Breast epithelium (tissue), 4 donors: Measurements from ENCODE around the gene ZNF653. TPM values are rescaled to one million over a fixed set of nuclear protein-coding genes. Genes with fewer than 3 reads are reported as not detected.
"Not testable (repeated sequence)": the region's sequence is repeated elsewhere in the genome, so short reads cannot be mapped to it uniquely, and the experiment has no call there.

ENCODE experiments used
- DNase-seq, 2 donors: peaks; one replicate each; pipeline ENCODE4 v3.0.0-alpha.2; 2019; ENCODE audit warnings: low spot score in 2 of 2
- H3K27ac ChIP-seq, 2 donors: fragments of 200-600 bp; sonication (generic) in 1 of 2; one replicate each; pipeline ENCODE4 v1.5.1; 2016 to 2019; ENCODE audit warnings: mild to moderate bottlenecking in 1 of 2
- H3K27me3 ChIP-seq, 2 donors: fragments of 200-600 bp; sonication (generic) in 1 of 2; one replicate each; pipeline versions ENCODE4 v1.5.1 to v1.6.0; 2017 to 2019; ENCODE audit warnings: control low read depth in 1 of 2, mild to moderate bottlenecking in 1 of 2
- H3K36me3 ChIP-seq: fragments of 200-600 bp; one replicate; pipeline ENCODE4 v1.5.1; 2019
- H3K4me1 ChIP-seq, 2 donors: fragments of 200-600 bp; sonication (generic); one replicate each; pipeline ENCODE4 v1.5.1; 2016 to 2019; ENCODE audit warnings: control low read depth in 1 of 2
- H3K4me3 ChIP-seq, 3 donors: fragments of 200-600 bp; sonication (generic); 1 replicate in 2 of 3; 2 replicates in 1 of 3; pipeline ENCODE4 v1.5.1; 2016 to 2019; ENCODE audit warnings: mild to moderate bottlenecking in 3 of 3, moderate library complexity in 2 of 3
- H3K9me3 ChIP-seq, 2 donors: fragments of 200-600 bp; sonication (generic) in 1 of 2; one replicate each; pipeline ENCODE4 v1.5.1; 2016 to 2019; ENCODE audit warnings: control low read depth in 1 of 2
- POLR2A ChIP-seq: fragments of 450-650 bp; IDR thresholded peaks from one replicate; pipeline ENCODE4 v1.6.1; 2016; ENCODE audit warnings: antibody characterized with exemption, mild to moderate bottlenecking, moderate library complexity
- POLR2AphosphoS5 ChIP-seq, 3 donors: sonication (generic); formaldehyde crosslinking; IDR thresholded peaks; one replicate each; pipeline ENCODE4 v1.6.1; 2017; ENCODE audit warnings: antibody characterized with exemption in 3 of 3
- intact Hi-C: fragments of 100-400 bp; cut with DNase I; formaldehyde crosslinking; loops from one replicate; pipeline ENCODE4 v1.15.1; 2023; ENCODE audit warnings: low total_unique reads
- total RNA-seq, 3 donors: library from RNA; depleted of rRNA; stranded (reverse); fragments of >200 nt; gene quantifications; one replicate each; pipeline ENCODE4 v1.1.0, GENCODE V29; 2016
- TF ChIP-seq, protein P1 (sequence below), 3 donors: fragments of 450-650 bp; IDR thresholded peaks; one replicate each; pipeline ENCODE4 v1.5.1; 2016 to 2017; ENCODE audit warnings: antibody characterized with exemption in 3 of 3, mild to moderate bottlenecking in 3 of 3, moderate library complexity in 3 of 3

ZNF653 gene
- total RNA-seq, 3 donors from 2014 or later, result 3.4 to 14.0 (median 10.8) TPM

DNA sequence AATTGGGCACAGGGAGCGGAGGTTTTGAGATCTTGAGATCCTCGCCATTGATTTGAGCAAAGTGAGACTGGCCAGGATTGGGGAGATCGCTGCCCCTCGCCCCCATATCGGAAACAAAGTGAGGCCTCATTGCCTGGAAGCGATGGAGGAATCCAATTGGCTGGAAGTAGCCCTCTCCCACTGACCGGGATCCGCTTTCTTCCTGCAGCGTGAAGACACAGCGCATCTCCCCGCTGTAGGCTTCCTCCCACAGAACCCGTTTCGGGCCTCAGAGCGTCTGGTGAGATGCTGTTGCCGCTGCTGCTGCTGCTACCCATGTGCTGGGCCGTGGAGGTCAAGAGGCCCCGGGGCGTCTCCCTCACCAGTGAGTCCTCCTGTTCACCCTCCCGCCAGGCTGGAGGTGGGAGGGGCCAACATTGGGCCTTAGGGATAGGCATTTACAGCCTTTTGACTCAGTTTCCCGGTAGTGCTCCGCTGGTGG is 69.8 kb downstream of the ZNF653 start:
- no peaks in the 10 kb centered on the region for H3K9me3 ChIP-seq
- intact Hi-C loops, result no loop called here
- H3K27ac ChIP-seq, result peak overlapping the region; percentile 37 to 88
- peak overlapping the region; percentile 66 to 82 (median 73) for H3K4me3 ChIP-seq
- peaks cover 0 to 10% of the 10 kb centered on the region in 2 donors for H3K4me1 ChIP-seq
- DNase-seq, result no peak
- no peaks in the 10 kb centered on the region for H3K36me3 ChIP-seq
- no peaks in the 10 kb centered on the region for H3K27me3 ChIP-seq
- TF ChIP-seq, protein P1, sequence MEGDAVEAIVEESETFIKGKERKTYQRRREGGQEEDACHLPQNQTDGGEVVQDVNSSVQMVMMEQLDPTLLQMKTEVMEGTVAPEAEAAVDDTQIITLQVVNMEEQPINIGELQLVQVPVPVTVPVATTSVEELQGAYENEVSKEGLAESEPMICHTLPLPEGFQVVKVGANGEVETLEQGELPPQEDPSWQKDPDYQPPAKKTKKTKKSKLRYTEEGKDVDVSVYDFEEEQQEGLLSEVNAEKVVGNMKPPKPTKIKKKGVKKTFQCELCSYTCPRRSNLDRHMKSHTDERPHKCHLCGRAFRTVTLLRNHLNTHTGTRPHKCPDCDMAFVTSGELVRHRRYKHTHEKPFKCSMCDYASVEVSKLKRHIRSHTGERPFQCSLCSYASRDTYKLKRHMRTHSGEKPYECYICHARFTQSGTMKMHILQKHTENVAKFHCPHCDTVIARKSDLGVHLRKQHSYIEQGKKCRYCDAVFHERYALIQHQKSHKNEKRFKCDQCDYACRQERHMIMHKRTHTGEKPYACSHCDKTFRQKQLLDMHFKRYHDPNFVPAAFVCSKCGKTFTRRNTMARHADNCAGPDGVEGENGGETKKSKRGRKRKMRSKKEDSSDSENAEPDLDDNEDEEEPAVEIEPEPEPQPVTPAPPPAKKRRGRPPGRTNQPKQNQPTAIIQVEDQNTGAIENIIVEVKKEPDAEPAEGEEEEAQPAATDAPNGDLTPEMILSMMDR (IDR thresholded peaks at IDR 0.05), result no peak
- TF ChIP-seq POLR2AphosphoS5 (IDR thresholded peaks at IDR 0.05) (no peak), POLR2A (no peak)

DNA sequence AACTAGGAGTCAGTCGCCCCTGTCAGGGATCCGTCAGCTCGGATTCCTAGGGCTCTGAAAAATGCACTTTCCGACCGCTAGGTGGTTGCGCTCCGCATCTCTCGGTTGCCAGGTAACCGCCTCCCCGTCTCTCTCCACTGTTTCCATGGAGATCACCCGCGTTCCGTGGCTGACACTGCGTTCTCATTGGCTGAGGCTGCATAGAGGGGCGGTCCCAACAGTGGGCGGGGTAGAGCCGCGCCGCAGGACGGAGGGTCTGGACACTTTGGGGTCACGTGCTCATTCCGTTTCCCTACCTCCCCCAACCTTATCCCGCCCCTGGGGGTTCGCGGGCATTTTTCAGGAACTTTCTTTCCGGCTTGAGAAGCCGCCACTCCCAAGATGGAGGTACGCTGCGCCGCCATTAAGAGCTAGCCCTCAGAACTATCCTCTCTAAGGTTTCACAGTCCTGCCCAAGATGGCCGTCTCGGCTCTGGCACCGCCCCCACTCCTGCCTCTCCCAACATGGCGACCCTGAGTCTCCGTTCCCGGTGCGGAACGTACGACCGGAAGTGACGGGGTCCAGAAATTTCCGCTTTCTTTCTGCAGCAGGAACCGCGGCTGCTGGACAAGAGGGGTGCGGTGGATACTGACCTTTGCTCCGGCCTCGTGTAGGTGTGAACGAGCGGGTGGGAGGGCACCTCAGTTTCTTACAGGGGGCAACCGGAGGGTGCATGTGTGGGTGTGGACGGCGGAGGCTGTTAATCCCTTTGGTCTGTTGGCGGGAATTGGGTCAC is 70.4 kb downstream of the ZNF653 start, which contains the start of the genes ODAD3 and PRKCSH:
Gene ODAD3 (minus strand): TSS at position 65 of the 776 bp plus-strand sequence. CDS start 105 bp downstream, outside the sequence.
Gene PRKCSH (plus strand): TSS at position 579 of the 776 bp plus-strand sequence. CDS start 483 bp downstream, outside the sequence.
- H3K36me3 ChIP-seq, result no peaks in the 10 kb centered on the region
- peaks cover 0 to 10% of the 10 kb centered on the region in 2 donors for H3K4me1 ChIP-seq
- no peaks in the 10 kb centered on the region for H3K9me3 ChIP-seq
- TF ChIP-seq, protein P1 (IDR thresholded peaks at IDR 0.05), result peak; percentile 98 to 99 (median 99)
- TF ChIP-seq POLR2A (no peak), POLR2AphosphoS5 (IDR thresholded peaks at IDR 0.05) (peak; percentile 99 to 100 (median 99))
- peak within 1 kb of the TSS; percentile 65 to 88 for H3K27ac ChIP-seq
- no peaks in the 10 kb centered on the region for H3K27me3 ChIP-seq
- peak within 1 kb of the TSS; percentile 66 to 82 (median 73) for H3K4me3 ChIP-seq
- DNase-seq, result peak; percentile 99
- intact Hi-C loops, result no loop called here

DNA sequence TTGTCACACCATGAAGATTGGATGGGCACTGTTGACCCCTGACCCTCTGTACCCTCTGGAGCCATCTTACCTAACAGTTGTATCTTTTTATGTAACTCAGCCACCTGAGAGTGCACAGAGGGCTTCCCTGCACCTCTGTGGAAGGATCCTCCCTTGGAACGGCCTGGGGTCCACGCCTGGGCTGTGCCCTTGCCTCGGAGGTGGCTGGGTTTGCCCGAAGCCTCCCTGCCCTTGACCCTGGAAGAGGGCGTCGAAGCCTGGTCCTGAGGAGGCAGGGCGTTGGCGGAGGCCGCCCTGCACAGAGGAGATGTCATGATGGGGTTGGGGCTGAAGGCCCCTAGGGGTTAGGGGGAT is 71.0 kb downstream of the ZNF653 start:
- Histone ChIP-seq H3K4me3 (peak overlapping the region; percentile 66 to 82 (median 73)), H3K27me3 (no peaks in the 10 kb centered on the region), H3K36me3 (no peaks in the 10 kb centered on the region), H3K4me1 (peaks cover 0 to 10% of the 10 kb centered on the region in 2 donors), H3K27ac (peak overlapping the region; percentile 65 to 88), H3K9me3 (no peaks in the 10 kb centered on the region)
- no peak for DNase-seq
- no peak for TF ChIP-seq POLR2A
- TF ChIP-seq, protein P1 (IDR thresholded peaks at IDR 0.05), result no peak
- intact Hi-C loops, result no loop called here

DNA sequence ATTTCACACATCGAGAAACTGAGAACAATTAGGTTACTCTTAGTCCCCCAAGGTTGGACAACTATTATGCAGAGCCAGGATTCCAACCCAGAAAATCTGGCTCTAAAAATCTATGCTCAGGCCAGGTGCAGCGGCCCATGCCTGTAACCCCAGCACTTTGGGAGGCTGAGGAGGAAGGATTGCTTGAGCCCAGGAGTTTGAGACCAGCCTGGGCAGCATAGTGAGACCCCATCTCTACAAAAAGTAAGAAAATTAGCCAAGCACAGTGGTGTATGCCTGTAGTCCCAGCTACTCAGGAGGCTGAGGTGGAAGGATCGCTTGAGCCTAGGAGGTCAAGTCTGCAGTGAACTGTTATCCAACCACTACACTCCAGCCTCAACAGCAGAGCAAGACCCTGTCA is 72.1 kb downstream of the ZNF653 start:
- intact Hi-C loops, H3K27ac ChIP-seq, H3K4me3 ChIP-seq, DNase-seq, H3K36me3 ChIP-seq, H3K27me3 ChIP-seq, H3K9me3 ChIP-seq: not testable (repeated sequence)
- H3K4me1 ChIP-seq, result peaks cover 0 to 10% of the 10 kb centered on the region in 2 donors

Other genes starting within 250 kb of the ZNF653 start
- 10 to 100 TPM; 20.9 to 59.3 (median 49.6) TPM for gene DOCK6, start 243.3 kb downstream of the ZNF653 start, total RNA-seq
- gene TSPAN16, start 209.7 kb downstream of the ZNF653 start, total RNA-seq, result not detected
- gene RAB3D, start 166.2 kb downstream of the ZNF653 start, total RNA-seq, result 10 to 100 TPM; 17.9 to 23.7 (median 22.6) TPM
- 100 to 1,000 TPM; 216 to 286 (median 243) TPM for gene TMEM205, start 159.6 kb downstream of the ZNF653 start, total RNA-seq
- 10 to 100 TPM in 2 of 3 donors, 1 to 10 TPM in 1; 8.6 to 30.2 (median 25.5) TPM for gene CCDC159, start 159.3 kb downstream of the ZNF653 start, total RNA-seq
- 10 to 100 TPM in 2 of 3 donors, 1 to 10 TPM in 1; 7.7 to 19.0 (median 11.3) TPM for gene PLPPR2, start 150.4 kb downstream of the ZNF653 start, total RNA-seq
- 1 to 10 TPM; 1.1 to 2.6 (median 2.2) TPM for gene SWSAP1, start 131.2 kb downstream of the ZNF653 start, total RNA-seq
- 1 to 10 TPM; 2.9 to 6.2 (median 4.1) TPM for gene EPOR, start 121.5 kb downstream of the ZNF653 start, total RNA-seq
- 10 to 100 TPM in 1 of 3 donors, 1 to 10 TPM in 2; 3.7 to 18.4 (median 9.8) TPM for gene RGL3, start 86.5 kb downstream of the ZNF653 start, total RNA-seq
- gene ODAD3, start 70.7 kb downstream of the ZNF653 start, total RNA-seq, result under 1 TPM in 2 of 3 donors, not detected in 1; 0.33 to 0.59 TPM
- 10 to 100 TPM; 69.5 to 95.9 (median 92.1) TPM for gene PRKCSH, start 70.2 kb downstream of the ZNF653 start, total RNA-seq
- gene ELAVL3, start 24.8 kb downstream of the ZNF653 start, total RNA-seq, result not detected
- 10 to 100 TPM; 37.0 to 56.0 (median 53.6) TPM for gene ECSIT, start 23.3 kb upstream of the ZNF653 start, total RNA-seq
- gene CNN1, start 33.0 kb upstream of the ZNF653 start, total RNA-seq, result 100 to 1,000 TPM in 1 of 3 donors, 10 to 100 TPM in 1, 1 to 10 TPM in 1; 2.2 to 106 (median 74.3) TPM
- 10 to 100 TPM; 31.7 to 38.0 (median 37.3) TPM for gene ELOF1, start 53.4 kb upstream of the ZNF653 start, total RNA-seq
- gene ACP5, start 71.8 kb upstream of the ZNF653 start, total RNA-seq, result 100 to 1,000 TPM in 1 of 3 donors, 10 to 100 TPM in 2; 33.4 to 101 (median 92.8) TPM
- 10 to 100 TPM in 2 of 3 donors, 1 to 10 TPM in 1; 8.5 to 35.4 (median 23.3) TPM for gene ZNF627, start 91.6 kb upstream of the ZNF653 start, total RNA-seq
- 10 to 100 TPM; 10.4 to 20.9 (median 13.1) TPM for gene ZNF823, start 233.1 kb upstream of the ZNF653 start, total RNA-seq